Nephron (organoid): Measurements from ENCODE around the gene PSRC1.
A peak's percentile ranks its signal among the peaks of the same experiment; 100 is the strongest.
"Not testable (repeated sequence)": the region's sequence is repeated elsewhere in the genome, so short reads cannot be mapped to it uniquely, and the experiment has no call there.

Experiments
- H3K27ac Mint-ChIP-seq, 3 experiments: 2 replicates each; pipeline ENCODE4 v1.8.0; 2020; ENCODE audit warnings: mixed read lengths in 3 of 3, mild to moderate bottlenecking in 2 of 3, moderate library complexity in 1 of 3
- H3K27me3 Mint-ChIP-seq: 2 replicates; pipeline ENCODE4 v1.8.0; 2021; ENCODE audit warnings: low read depth, mild to moderate bottlenecking, moderate library complexity, mixed read lengths
- H3K36me3 Mint-ChIP-seq: 2 replicates; pipeline ENCODE4 v1.8.0; 2020; ENCODE audit warnings: low read depth, mixed read lengths
- H3K4me1 Mint-ChIP-seq: 2 replicates; pipeline ENCODE4 v1.8.0; 2020; ENCODE audit warnings: mixed read lengths
- H3K4me3 Mint-ChIP-seq, 3 experiments: 2 replicates each; pipeline ENCODE4 v1.8.0; 2020; ENCODE audit warnings: mild to moderate bottlenecking in 3 of 3, mixed read lengths in 3 of 3, moderate library complexity in 2 of 3
- H3K9me3 Mint-ChIP-seq: 2 replicates; pipeline ENCODE4 v1.8.0; 2020; ENCODE audit warnings: mixed read lengths
- CTCF ChIP-seq, 3 experiments: fragments of 200-600 bp; sonication (generic); IDR thresholded peaks; one replicate each; pipeline ENCODE4 v1.5.0; 2021; ENCODE audit warnings: antibody characterized with exemption in 3 of 3; ENCODE audit not compliant: unreplicated experiment in 3 of 3

Gene PSRC1

GRCh38 chr1:109293026-109293425, 10.1 kb upstream of the PSRC1 start:
- no peak overlapping the region for H3K27ac Mint-ChIP-seq
- peaks cover under 1% of the 10 kb centered on the region for H3K4me1 Mint-ChIP-seq
- no peak for TF ChIP-seq CTCF (IDR thresholded peaks at IDR 0.05; ENCODE audit: unreplicated experiment in 3 of 3)

GRCh38 chr1:109292364-109292763, 9.4 kb upstream of the PSRC1 start:
- Mint-ChIP-seq H3K27me3 (peaks cover 10% of the 10 kb centered on the region), H3K4me1 (no peaks in the 10 kb centered on the region), H3K4me3 (no peak overlapping the region), H3K9me3 (no peaks in the 10 kb centered on the region), H3K27ac (no peak overlapping the region), H3K36me3 (no peaks in the 10 kb centered on the region)
- no peak for TF ChIP-seq CTCF (IDR thresholded peaks at IDR 0.05; ENCODE audit: unreplicated experiment in 3 of 3)

More at GRCh38 chr1:109293026-109293425, 10.1 kb upstream of the PSRC1 start:
- Mint-ChIP-seq H3K27me3 (peaks cover 5% of the 10 kb centered on the region), H3K4me3 (no peak overlapping the region), H3K36me3 (no peaks in the 10 kb centered on the region), H3K9me3 (no peaks in the 10 kb centered on the region)

- Mint-ChIP-seq H3K9me3 (no peaks in the 10 kb centered on the region), H3K4me1 (no peaks in the 10 kb centered on the region), H3K27ac (no peak overlapping the region), H3K27me3 (peaks cover 13% of the 10 kb centered on the region), H3K36me3 (no peaks in the 10 kb centered on the region), H3K4me3 (no peak overlapping the region)
- no peak for TF ChIP-seq CTCF (IDR thresholded peaks at IDR 0.05; ENCODE audit: unreplicated experiment in 3 of 3)
These were observed 8.1 kb upstream of the PSRC1 start for GRCh38 chr1:109290998-109291397.

GRCh38 chr1:109290137-109290536, 7.2 kb upstream of the PSRC1 start:
- peaks cover 8% of the 10 kb centered on the region for H3K27me3 Mint-ChIP-seq

GRCh38 chr1:109286762-109287161, 3.8 kb upstream of the PSRC1 start:
- not testable (repeated sequence) for H3K27ac Mint-ChIP-seq, H3K36me3 Mint-ChIP-seq, H3K27me3 Mint-ChIP-seq, H3K9me3 Mint-ChIP-seq
- H3K4me3 Mint-ChIP-seq: peak overlapping the region in 1 of 3 experiments; percentile 52
- H3K4me1 Mint-ChIP-seq: peaks cover 23% of the 10 kb centered on the region

More at GRCh38 chr1:109290137-109290536, 7.2 kb upstream of the PSRC1 start:
- H3K27ac Mint-ChIP-seq: no peak overlapping the region
- H3K4me1 Mint-ChIP-seq: peaks cover 3% of the 10 kb centered on the region
- no peaks in the 10 kb centered on the region for H3K36me3 Mint-ChIP-seq
- no peaks in the 10 kb centered on the region for H3K9me3 Mint-ChIP-seq
- H3K4me3 Mint-ChIP-seq: no peak overlapping the region
- TF ChIP-seq CTCF (IDR thresholded peaks at IDR 0.05; ENCODE audit: unreplicated experiment in 3 of 3): no peak

- Mint-ChIP-seq H3K36me3 (peaks cover 10% of the 10 kb centered on the region), H3K27ac (peak overlapping the region; percentile 60 to 92 (median 84)), H3K9me3 (no peaks in the 10 kb centered on the region)
These were observed 1.0 kb upstream of the PSRC1 start for GRCh38 chr1:109283748-109284600.

More at GRCh38 chr1:109283748-109284600, 1.0 kb upstream of the PSRC1 start:
- peaks cover 43% of the 10 kb centered on the region for H3K4me1 Mint-ChIP-seq
- H3K4me3 Mint-ChIP-seq: peak overlapping the region; percentile 95 to 99 (median 98)
- H3K27me3 Mint-ChIP-seq: peaks cover 8% of the 10 kb centered on the region
- no peak for TF ChIP-seq CTCF (IDR thresholded peaks at IDR 0.05; ENCODE audit: unreplicated experiment in 3 of 3)
